GM08714 (cell line): ENCODE results near the gene BARX1.

ENCODE experiments used
- H3K4me3 ChIP-seq: fragments of 200-500 bp; sonication (Bioruptor generic); 2 replicates; pipeline ENCODE4 v1.5.1; 2014; ENCODE audit warnings: mild to moderate bottlenecking, low read length, inconsistent platforms
- ZNF274 ChIP-seq: IDR thresholded peaks from 2 replicates; pipeline ENCODE4 v1.6.1; 2012; ENCODE audit warnings: mild to moderate bottlenecking, low read depth, low read length

Gene BARX1

GRCh38 chr9:93960221-93960970, 5.2 kb upstream of the BARX1 start:
- H3K4me3 ChIP-seq, result no peak overlapping the region
- TF ChIP-seq ZNF274, result no peak

- H3K4me3 ChIP-seq, result no peak overlapping the region
- no peak for TF ChIP-seq ZNF274
These were observed 4.6 kb upstream of the BARX1 start for GRCh38 chr9:93959739-93960154.

GRCh38 chr9:93958819-93959682, 3.9 kb upstream of the BARX1 start:
- no peak overlapping the region; the same call in 1 of the 2 replicates for H3K4me3 ChIP-seq

GRCh38 chr9:93958121-93958818, 3.1 kb upstream of the BARX1 start:
- TF ChIP-seq ZNF274, result no peak
- no peak overlapping the region for H3K4me3 ChIP-seq

More at GRCh38 chr9:93958819-93959682, 3.9 kb upstream of the BARX1 start:
- no peak for TF ChIP-seq ZNF274

- TF ChIP-seq ZNF274, result no peak
- no peak overlapping the region for H3K4me3 ChIP-seq
These were observed 1.0 kb upstream of the BARX1 start for GRCh38 chr9:93955981-93956784.

- no peak overlapping the region for H3K4me3 ChIP-seq
- TF ChIP-seq ZNF274, result no peak
These were observed 607 bp downstream of the BARX1 start for GRCh38 chr9:93954434-93955061.

- no peak for TF ChIP-seq ZNF274
- no peak overlapping the region for H3K4me3 ChIP-seq
These were observed 1.4 kb downstream of the BARX1 start for GRCh38 chr9:93953496-93954433.

GRCh38 chr9:93952784-93953495, 2.2 kb downstream of the BARX1 start:
- no peak for TF ChIP-seq ZNF274
- no peak overlapping the region for H3K4me3 ChIP-seq

GRCh38 chr9:93952119-93952783, 2.9 kb downstream of the BARX1 start:
- TF ChIP-seq ZNF274, result no peak
- H3K4me3 ChIP-seq, result no peak overlapping the region

- no peak overlapping the region for H3K4me3 ChIP-seq
- no peak for TF ChIP-seq ZNF274
These were observed 3.5 kb downstream of the BARX1 start for GRCh38 chr9:93951655-93952118.
